Glutamatergic neuron (in vitro differentiated cells): ENCODE measurements around the gene TLCD5. TPM values are rescaled to one million over a fixed set of nuclear protein-coding genes. Genes with fewer than 3 reads are reported as not detected.

Experiments
- DNase-seq: peaks from one replicate; pipeline ENCODE4 v3.0.0; 2022
- H3K27ac Mint-ChIP-seq: one replicate; pipeline ENCODE4 v1.8.0; 2020; ENCODE audit warnings: mild to moderate bottlenecking, mixed read lengths, inconsistent platforms; ENCODE audit not compliant: unreplicated experiment
- H3K27me3 Mint-ChIP-seq: one replicate; pipeline ENCODE4 v1.8.0; 2020; ENCODE audit warnings: mild to moderate bottlenecking, moderate library complexity, mixed read lengths, inconsistent platforms; ENCODE audit not compliant: unreplicated experiment
- H3K36me3 Mint-ChIP-seq: one replicate; pipeline ENCODE4 v1.8.0; 2020; ENCODE audit warnings: mild to moderate bottlenecking, mixed read lengths, inconsistent platforms; ENCODE audit not compliant: unreplicated experiment
- H3K4me1 Mint-ChIP-seq: one replicate; pipeline ENCODE4 v1.8.0; 2020; ENCODE audit warnings: mild to moderate bottlenecking, low read depth, mixed read lengths, inconsistent platforms; ENCODE audit not compliant: unreplicated experiment
- H3K4me3 Mint-ChIP-seq: one replicate; pipeline ENCODE4 v1.8.0; 2020; ENCODE audit warnings: mild to moderate bottlenecking, mixed read lengths, inconsistent platforms; ENCODE audit not compliant: unreplicated experiment
- H3K9me3 Mint-ChIP-seq: one replicate; pipeline ENCODE4 v1.8.0; 2020; ENCODE audit warnings: mild to moderate bottlenecking, moderate library complexity, mixed read lengths, inconsistent platforms; ENCODE audit not compliant: unreplicated experiment
- total RNA-seq: library from RNA; stranded (reverse); fragmentation: NEBNext Ultra II Directional; extraction: Animal tissue kit (Norgen Biotek cat#: 25700); gene quantifications from one replicate; pipeline ENCODE4 v1.2.1, GENCODE V29; 2021; ENCODE audit not compliant: unreplicated experiment
- TF ChIP-seq, protein P1 (sequence below): fragments of 200-600 bp; sonication (generic); IDR thresholded peaks from one replicate; pipeline ENCODE4 v1.5.0; 2021; ENCODE audit not compliant: partially characterized antibody, unreplicated experiment

TLCD5 gene
- total RNA-seq, 1 donor from 2014 or later = 15.8 TPM

DNA sequence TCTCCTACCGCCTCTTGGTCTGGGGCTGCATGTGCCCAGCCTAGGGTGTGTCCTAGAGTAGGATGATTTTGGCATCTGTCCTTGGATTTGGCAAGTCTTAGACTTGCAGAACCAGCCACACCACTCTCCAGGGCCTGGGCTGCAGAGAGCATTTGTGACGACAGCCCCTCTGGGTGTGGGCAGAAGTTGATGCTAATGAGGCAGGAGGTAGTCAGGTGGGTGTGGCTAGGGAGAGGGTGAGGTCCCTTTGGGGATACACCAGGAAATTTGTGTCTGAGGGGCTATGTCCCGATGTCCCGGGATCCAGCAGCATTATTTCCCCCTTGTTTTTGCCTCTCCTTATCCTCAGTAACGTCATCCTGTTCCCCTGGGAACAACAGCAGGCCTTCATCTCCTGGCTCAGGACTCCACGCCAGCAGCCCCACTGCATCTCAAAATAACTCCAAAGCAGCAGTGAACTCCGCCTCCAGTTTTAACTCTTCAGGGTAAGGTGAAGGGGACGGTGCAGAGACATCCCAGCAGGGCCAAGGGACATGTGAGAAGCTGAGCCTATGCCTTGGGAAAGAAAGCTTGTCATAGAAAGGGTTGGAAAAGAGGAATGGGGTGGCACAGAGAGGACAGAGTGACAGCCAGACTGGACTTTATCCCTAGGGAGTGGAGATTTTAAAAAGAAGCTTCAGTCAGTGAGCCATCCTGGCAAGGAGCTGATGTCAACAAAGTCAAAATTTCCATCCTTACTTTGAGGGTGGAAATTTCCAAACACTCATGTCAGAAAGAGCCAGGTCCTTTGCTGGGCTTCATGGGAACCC lies 8.0 kb upstream of the TLCD5 start:
- no peak for DNase-seq
- TF ChIP-seq, protein P1, sequence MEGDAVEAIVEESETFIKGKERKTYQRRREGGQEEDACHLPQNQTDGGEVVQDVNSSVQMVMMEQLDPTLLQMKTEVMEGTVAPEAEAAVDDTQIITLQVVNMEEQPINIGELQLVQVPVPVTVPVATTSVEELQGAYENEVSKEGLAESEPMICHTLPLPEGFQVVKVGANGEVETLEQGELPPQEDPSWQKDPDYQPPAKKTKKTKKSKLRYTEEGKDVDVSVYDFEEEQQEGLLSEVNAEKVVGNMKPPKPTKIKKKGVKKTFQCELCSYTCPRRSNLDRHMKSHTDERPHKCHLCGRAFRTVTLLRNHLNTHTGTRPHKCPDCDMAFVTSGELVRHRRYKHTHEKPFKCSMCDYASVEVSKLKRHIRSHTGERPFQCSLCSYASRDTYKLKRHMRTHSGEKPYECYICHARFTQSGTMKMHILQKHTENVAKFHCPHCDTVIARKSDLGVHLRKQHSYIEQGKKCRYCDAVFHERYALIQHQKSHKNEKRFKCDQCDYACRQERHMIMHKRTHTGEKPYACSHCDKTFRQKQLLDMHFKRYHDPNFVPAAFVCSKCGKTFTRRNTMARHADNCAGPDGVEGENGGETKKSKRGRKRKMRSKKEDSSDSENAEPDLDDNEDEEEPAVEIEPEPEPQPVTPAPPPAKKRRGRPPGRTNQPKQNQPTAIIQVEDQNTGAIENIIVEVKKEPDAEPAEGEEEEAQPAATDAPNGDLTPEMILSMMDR = no peak
- Mint-ChIP-seq H3K27ac (no peak overlapping the region), H3K36me3 (no peaks in the 10 kb centered on the region), H3K9me3 (no peaks in the 10 kb centered on the region), H3K4me1 (peaks cover 4% of the 10 kb centered on the region), H3K4me3 (no peak overlapping the region), H3K27me3 (peaks cover 3% of the 10 kb centered on the region)

GRCh38 chr11:120317689-120318480 lies 7.2 kb upstream of the TLCD5 start:
- no peak for DNase-seq
- H3K9me3 Mint-ChIP-seq = no peaks in the 10 kb centered on the region
- H3K4me3 Mint-ChIP-seq = no peak overlapping the region
- peaks cover 1% of the 10 kb centered on the region for H3K27me3 Mint-ChIP-seq
- H3K27ac Mint-ChIP-seq = no peak overlapping the region
- H3K36me3 Mint-ChIP-seq = no peaks in the 10 kb centered on the region
- TF ChIP-seq, protein P1 = no peak
- peaks cover 4% of the 10 kb centered on the region for H3K4me1 Mint-ChIP-seq

GRCh38 chr11:120318906-120319305 lies 6.2 kb upstream of the TLCD5 start:
- peaks cover 4% of the 10 kb centered on the region for H3K4me1 Mint-ChIP-seq
- DNase-seq = no peak
- H3K27ac Mint-ChIP-seq = no peak overlapping the region

GRCh38 chr11:120326228-120326627 lies 1.1 kb downstream of the TLCD5 start:
- Mint-ChIP-seq H3K4me3 (peak overlapping the region; percentile 95), H3K27ac (peak overlapping the region; percentile 46), H3K36me3 (no peaks in the 10 kb centered on the region), H3K9me3 (peaks cover 5% of the 10 kb centered on the region), H3K4me1 (peaks cover 5% of the 10 kb centered on the region), H3K27me3 (peaks cover 10% of the 10 kb centered on the region)
- TF ChIP-seq, protein P1 = no peak
- no peak for DNase-seq

More at GRCh38 chr11:120318906-120319305, 6.2 kb upstream of the TLCD5 start:
- Mint-ChIP-seq H3K4me3 (no peak overlapping the region), H3K27me3 (peaks cover 1% of the 10 kb centered on the region), H3K9me3 (no peaks in the 10 kb centered on the region), H3K36me3 (no peaks in the 10 kb centered on the region)
- TF ChIP-seq, protein P1 = no peak

- TF ChIP-seq, protein P1 = no peak
- Mint-ChIP-seq H3K36me3 (no peaks in the 10 kb centered on the region), H3K4me1 (peaks cover 5% of the 10 kb centered on the region), H3K27ac (no peak overlapping the region), H3K4me3 (peak overlapping the region; percentile 95), H3K27me3 (peaks cover 10% of the 10 kb centered on the region), H3K9me3 (peaks cover 5% of the 10 kb centered on the region)
- no peak for DNase-seq
These were observed 1.8 kb downstream of the TLCD5 start for GRCh38 chr11:120326845-120327281.
